Measurements from ENCODE around the gene MIER2.
"Not testable (repeated sequence)": the region's sequence is repeated elsewhere in the genome, so short reads cannot be mapped to it uniquely, and the experiment has no call there.

Gene MIER2

GRCh38 chr19:344625-345319 lies at the start of gene MIER2:
Gene MIER2, minus strand, starts transcription at chr19:344796. Its CDS starts 14 bp downstream, at chr19:344782.
- DNase-seq (ENCODE audit: low read depth, low spot score), result peak; percentile 75

- DNase-seq (ENCODE audit: low read depth, low spot score), result not testable (repeated sequence)
Observed at GRCh38 chr19:393560-393959, 49.0 kb upstream of the MIER2 start.

- DNase-seq (ENCODE audit: low read depth, low spot score), result no peak
Observed at GRCh38 chr19:392375-392970, 47.9 kb upstream of the MIER2 start.

GRCh38 chr19:391726-392374 lies 47.3 kb upstream of the MIER2 start:
- no peak for DNase-seq (ENCODE audit: low read depth, low spot score)

GRCh38 chr19:391207-391557 lies 46.6 kb upstream of the MIER2 start:
- no peak for DNase-seq (ENCODE audit: low read depth, low spot score)

GRCh38 chr19:390386-391206 lies 46.0 kb upstream of the MIER2 start:
- no peak for DNase-seq (ENCODE audit: low read depth, low spot score)

- DNase-seq (ENCODE audit: low read depth, low spot score), result no peak
Observed at GRCh38 chr19:389935-390289, 45.3 kb upstream of the MIER2 start.

GRCh38 chr19:389255-389934 lies 44.8 kb upstream of the MIER2 start:
- DNase-seq (ENCODE audit: low read depth, low spot score), result no peak

- no peak for DNase-seq (ENCODE audit: low read depth, low spot score)
Observed at GRCh38 chr19:388691-389090, 44.1 kb upstream of the MIER2 start.

- DNase-seq (ENCODE audit: low read depth, low spot score), result no peak
Observed at GRCh38 chr19:387777-388176, 43.2 kb upstream of the MIER2 start.

GRCh38 chr19:386632-387301 lies 42.2 kb upstream of the MIER2 start:
- not testable (repeated sequence) for DNase-seq (ENCODE audit: low read depth, low spot score)

GRCh38 chr19:386189-386588 lies 41.6 kb upstream of the MIER2 start:
- not testable (repeated sequence) for DNase-seq (ENCODE audit: low read depth, low spot score)

GRCh38 chr19:384799-385169 lies 40.2 kb upstream of the MIER2 start:
- no peak for DNase-seq (ENCODE audit: low read depth, low spot score)

GRCh38 chr19:383922-384798 lies 39.6 kb upstream of the MIER2 start:
- no peak for DNase-seq (ENCODE audit: low read depth, low spot score)

GRCh38 chr19:383040-383439 lies 38.4 kb upstream of the MIER2 start:
- no peak for DNase-seq (ENCODE audit: low read depth, low spot score)

- DNase-seq (ENCODE audit: low read depth, low spot score), result not testable (repeated sequence)
Observed at GRCh38 chr19:382578-382977, 38.0 kb upstream of the MIER2 start.

GRCh38 chr19:381901-382300 lies 37.3 kb upstream of the MIER2 start:
- not testable (repeated sequence) for DNase-seq (ENCODE audit: low read depth, low spot score)

GRCh38 chr19:380618-381219 lies 36.1 kb upstream of the MIER2 start:
- not testable (repeated sequence) for DNase-seq (ENCODE audit: low read depth, low spot score)

- DNase-seq (ENCODE audit: low read depth, low spot score), result no peak
Observed at GRCh38 chr19:379796-380195, 35.2 kb upstream of the MIER2 start.

- DNase-seq (ENCODE audit: low read depth, low spot score), result no peak
Observed at GRCh38 chr19:378706-379105, 34.1 kb upstream of the MIER2 start.
